DOHH2 (cell line): ENCODE data around the gene PALM.
"Not testable (repeated sequence)": the region's sequence is repeated elsewhere in the genome, so short reads cannot be mapped to it uniquely, and the experiment has no call there.

Source experiments
- H3F3A ChIP-seq: fragments of 200-600 bp; sonication (generic), shearing (Covaris generic); 2 replicates; pipeline ENCODE4 v1.6.0; 2016; ENCODE audit warnings: antibody characterized with exemption, mild to moderate bottlenecking; ENCODE audit not compliant: control insufficient read depth, insufficient read depth
- H3K27ac ChIP-seq: fragments of 200-600 bp; sonication (generic); 2 replicates; pipeline ENCODE4 v1.5.1; 2014; ENCODE audit warnings: low read depth, mild to moderate bottlenecking, low read length, moderate library complexity
- H3K27me3 ChIP-seq: fragments of 200-600 bp; sonication (generic); 2 replicates; pipeline ENCODE4 v1.6.1; 2014; ENCODE audit warnings: mild to moderate bottlenecking, low read length, mixed read lengths; ENCODE audit not compliant: control insufficient read depth
- H3K36me3 ChIP-seq: fragments of 200-600 bp; sonication (generic); 2 replicates; pipeline ENCODE4 v1.6.1; 2014; ENCODE audit warnings: mild to moderate bottlenecking, low read length, moderate library complexity, mixed read lengths; ENCODE audit not compliant: control insufficient read depth
- H3K4me1 ChIP-seq: fragments of 200-600 bp; sonication (generic); 2 replicates; pipeline ENCODE4 v1.6.1; 2014; ENCODE audit warnings: mild to moderate bottlenecking, low read length, mixed read lengths; ENCODE audit not compliant: control insufficient read depth
- H3K4me2 ChIP-seq: fragments of 200-600 bp; sonication (generic); 2 replicates; pipeline ENCODE4 v1.6.0; 2014; ENCODE audit warnings: mild to moderate bottlenecking, low read length, moderate library complexity
- H3K4me3 ChIP-seq: fragments of 200-600 bp; sonication (generic); 2 replicates; pipeline ENCODE4 v1.5.1; 2014; ENCODE audit warnings: mild to moderate bottlenecking, low read length, mixed read lengths
- H3K79me2 ChIP-seq: fragments of 200-600 bp; sonication (generic); 2 replicates; pipeline ENCODE4 v1.6.1; 2014; ENCODE audit warnings: mild to moderate bottlenecking, low read length, mixed read lengths; ENCODE audit not compliant: control insufficient read depth
- H3K9me2 ChIP-seq: fragments of 200-600 bp; sonication (generic); replicated peaks from 2 replicates; pipeline ENCODE4 v1.6.1; 2014; ENCODE audit warnings: mild to moderate bottlenecking, low read length, mixed read lengths; ENCODE audit not compliant: control insufficient read depth
- H3K9me3 ChIP-seq: fragments of 200-600 bp; sonication (generic); 2 replicates; pipeline ENCODE4 v1.6.1; 2014; ENCODE audit warnings: antibody characterized with exemption, low read length, mixed read lengths; ENCODE audit not compliant: control insufficient read depth, insufficient read depth
- H4K20me1 ChIP-seq: fragments of 200-600 bp; sonication (generic); 2 replicates; pipeline ENCODE4 v1.6.0; 2014; ENCODE audit warnings: low read depth, mild to moderate bottlenecking, antibody characterized with exemption, low read length, moderate library complexity; ENCODE audit not compliant: control insufficient read depth, insufficient read depth
- EZH2phosphoT487 ChIP-seq: fragments of 200-600 bp; sonication (generic); IDR thresholded peaks from 2 replicates; pipeline ENCODE4 v1.6.1; 2017; ENCODE audit warnings: borderline replicate concordance, mild to moderate bottlenecking, antibody characterized with exemption, low read length, moderate library complexity, mixed read lengths
- TF ChIP-seq, protein P1 (sequence below): fragments of 200-600 bp; sonication (generic); IDR thresholded peaks from one replicate; pipeline ENCODE4 v1.5.1; 2014; ENCODE audit warnings: antibody characterized with exemption, mild to moderate bottlenecking, low read depth, low read length; ENCODE audit not compliant: poor library complexity, severe bottlenecking

PALM gene

DNA sequence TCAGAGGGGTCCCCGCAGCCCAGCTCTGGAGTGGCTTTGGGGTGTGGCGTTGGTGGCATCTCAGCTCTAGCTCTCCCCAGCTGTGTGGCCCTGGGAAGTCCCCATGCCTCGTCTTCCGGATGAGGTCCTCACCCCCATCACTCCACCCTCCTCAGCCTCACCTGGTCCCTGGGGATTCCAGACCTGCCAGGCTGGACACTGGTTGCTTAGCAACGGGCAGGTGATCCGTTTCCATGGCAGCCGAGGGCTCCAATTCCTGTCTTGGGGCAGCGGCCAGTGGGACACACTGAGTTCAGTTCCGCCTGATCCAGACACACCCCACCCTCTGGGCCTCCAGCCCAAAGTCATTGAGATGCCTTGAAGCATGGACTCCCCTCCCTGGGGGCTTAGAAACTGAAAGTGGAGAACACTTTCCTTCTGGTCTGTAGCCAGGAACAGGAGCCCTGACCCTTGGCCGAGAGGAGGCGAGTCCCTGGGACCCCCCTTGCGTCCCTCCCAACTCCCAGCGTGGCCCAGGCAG, 34.5 kb downstream of the PALM start:
- H3F3A ChIP-seq = no peaks in the 10 kb centered on the region
- no peaks in the 10 kb centered on the region for H3K27me3 ChIP-seq
- no peaks in the 10 kb centered on the region; the same call in 1 of the 2 replicates for H3K4me1 ChIP-seq
- no peaks in the 10 kb centered on the region for H3K36me3 ChIP-seq
- no peak overlapping the region for H3K4me2 ChIP-seq
- no peaks in the 10 kb centered on the region for H4K20me1 ChIP-seq
- H3K4me3 ChIP-seq = no peak overlapping the region
- no peaks in the 10 kb centered on the region for H3K79me2 ChIP-seq
- H3K27ac ChIP-seq = no peak overlapping the region
- TF ChIP-seq, protein P1, sequence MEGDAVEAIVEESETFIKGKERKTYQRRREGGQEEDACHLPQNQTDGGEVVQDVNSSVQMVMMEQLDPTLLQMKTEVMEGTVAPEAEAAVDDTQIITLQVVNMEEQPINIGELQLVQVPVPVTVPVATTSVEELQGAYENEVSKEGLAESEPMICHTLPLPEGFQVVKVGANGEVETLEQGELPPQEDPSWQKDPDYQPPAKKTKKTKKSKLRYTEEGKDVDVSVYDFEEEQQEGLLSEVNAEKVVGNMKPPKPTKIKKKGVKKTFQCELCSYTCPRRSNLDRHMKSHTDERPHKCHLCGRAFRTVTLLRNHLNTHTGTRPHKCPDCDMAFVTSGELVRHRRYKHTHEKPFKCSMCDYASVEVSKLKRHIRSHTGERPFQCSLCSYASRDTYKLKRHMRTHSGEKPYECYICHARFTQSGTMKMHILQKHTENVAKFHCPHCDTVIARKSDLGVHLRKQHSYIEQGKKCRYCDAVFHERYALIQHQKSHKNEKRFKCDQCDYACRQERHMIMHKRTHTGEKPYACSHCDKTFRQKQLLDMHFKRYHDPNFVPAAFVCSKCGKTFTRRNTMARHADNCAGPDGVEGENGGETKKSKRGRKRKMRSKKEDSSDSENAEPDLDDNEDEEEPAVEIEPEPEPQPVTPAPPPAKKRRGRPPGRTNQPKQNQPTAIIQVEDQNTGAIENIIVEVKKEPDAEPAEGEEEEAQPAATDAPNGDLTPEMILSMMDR = no peak
- TF ChIP-seq EZH2phosphoT487 = no peak
- peaks cover 5% of the 10 kb centered on the region; the same call in 1 of the 2 replicates for H3K9me3 ChIP-seq
- H3K9me2 ChIP-seq = no peaks in the 10 kb centered on the region

DNA sequence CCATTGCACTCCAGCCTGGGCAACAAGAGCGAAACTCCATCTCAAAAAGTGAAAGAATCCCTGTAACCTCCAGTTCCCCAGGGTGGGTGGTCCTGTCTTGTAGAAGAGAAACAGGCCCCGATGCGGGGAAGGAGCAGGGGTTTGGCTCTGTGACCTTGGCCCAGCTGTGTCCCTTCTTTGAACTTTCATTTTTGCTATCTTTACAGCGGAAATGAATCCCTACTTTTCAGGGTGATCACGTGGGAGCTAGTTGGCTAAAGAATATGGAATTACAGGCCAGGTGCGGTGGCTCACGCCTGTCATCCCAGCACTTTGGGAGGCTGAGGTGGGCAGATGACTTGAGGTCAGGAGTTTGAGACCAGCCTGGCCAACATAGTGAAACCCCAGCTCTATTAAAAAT, 36.4 kb downstream of the PALM start:
- not testable (repeated sequence) for H3K9me3 ChIP-seq, H3F3A ChIP-seq, H3K79me2 ChIP-seq, H3K9me2 ChIP-seq, H4K20me1 ChIP-seq, H3K36me3 ChIP-seq, H3K4me3 ChIP-seq, H3K4me2 ChIP-seq, H3K27ac ChIP-seq, H3K27me3 ChIP-seq, H3K4me1 ChIP-seq

DNA sequence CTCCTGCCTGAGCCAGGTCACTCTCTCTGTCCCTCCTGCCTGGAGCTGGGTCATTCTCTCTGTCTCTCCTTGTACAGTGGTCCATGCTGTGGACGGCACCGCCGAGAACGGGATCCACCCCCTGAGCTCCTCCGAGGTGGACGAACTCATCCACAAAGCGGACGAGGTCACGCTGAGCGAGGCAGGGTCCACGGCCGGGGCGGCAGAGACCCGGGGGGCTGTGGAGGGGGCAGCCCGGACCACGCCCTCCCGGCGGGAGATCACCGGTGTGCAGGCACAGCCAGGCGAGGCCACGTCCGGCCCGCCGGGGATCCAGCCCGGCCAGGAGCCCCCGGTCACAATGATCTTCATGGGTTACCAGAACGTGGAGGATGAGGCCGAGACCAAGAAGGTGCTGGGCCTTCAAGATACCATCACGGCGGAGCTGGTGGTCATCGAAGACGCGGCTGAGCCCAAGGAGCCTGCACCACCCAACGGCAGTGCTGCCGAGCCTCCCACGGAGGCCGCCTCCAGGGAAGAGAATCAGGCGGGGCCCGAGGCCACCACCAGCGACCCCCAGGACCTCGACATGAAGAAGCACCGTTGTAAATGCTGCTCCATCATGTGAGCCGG, 37.6 kb downstream of the PALM start:
- no peaks in the 10 kb centered on the region for H3K9me2 ChIP-seq
- no peak overlapping the region for H3K4me3 ChIP-seq
- H4K20me1 ChIP-seq = no peaks in the 10 kb centered on the region
- H3K79me2 ChIP-seq = no peaks in the 10 kb centered on the region
- H3K27ac ChIP-seq = no peak overlapping the region
- no peaks in the 10 kb centered on the region for H3K27me3 ChIP-seq
- TF ChIP-seq, protein P1 = no peak
- TF ChIP-seq EZH2phosphoT487 = no peak
- no peaks in the 10 kb centered on the region; the same call in 1 of the 2 replicates for H3K4me1 ChIP-seq
- H3K9me3 ChIP-seq = peaks cover 5% of the 10 kb centered on the region; the same call in 1 of the 2 replicates
- H3K36me3 ChIP-seq = no peaks in the 10 kb centered on the region
- H3K4me2 ChIP-seq = no peak overlapping the region
- H3F3A ChIP-seq = no peaks in the 10 kb centered on the region

DNA sequence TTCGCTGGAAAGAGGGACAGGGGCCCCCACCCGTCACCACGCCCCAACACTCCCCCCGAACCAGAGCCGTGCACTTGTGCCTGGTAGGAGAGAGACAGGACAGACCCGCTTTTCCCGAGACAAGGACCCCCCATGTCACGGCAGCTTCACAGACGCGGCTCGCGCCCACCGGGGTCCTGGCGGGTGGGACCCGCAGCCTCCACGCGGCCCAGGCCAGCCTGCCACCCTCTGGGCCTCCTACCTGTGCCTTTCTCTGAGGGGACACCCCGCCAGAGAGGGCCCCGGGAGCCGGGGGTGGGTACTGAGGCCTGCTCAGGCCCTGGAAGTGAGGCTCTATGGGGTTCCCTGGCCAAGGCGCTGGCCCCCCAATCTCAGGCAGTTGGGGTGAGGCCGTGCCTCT, 38.2 kb downstream of the PALM start:
- no peaks in the 10 kb centered on the region for H3K9me2 ChIP-seq
- no peaks in the 10 kb centered on the region for H4K20me1 ChIP-seq
- no peak overlapping the region for H3K4me2 ChIP-seq
- H3K9me3 ChIP-seq = peaks cover 5% of the 10 kb centered on the region; the same call in 1 of the 2 replicates
- H3K4me1 ChIP-seq = no peaks in the 10 kb centered on the region; the same call in 1 of the 2 replicates
- no peaks in the 10 kb centered on the region for H3F3A ChIP-seq
- no peaks in the 10 kb centered on the region for H3K79me2 ChIP-seq
- H3K4me3 ChIP-seq = no peak overlapping the region
- H3K36me3 ChIP-seq = no peaks in the 10 kb centered on the region
- H3K27ac ChIP-seq = no peak overlapping the region
- no peaks in the 10 kb centered on the region for H3K27me3 ChIP-seq
- TF ChIP-seq EZH2phosphoT487 = no peak
- TF ChIP-seq, protein P1 = no peak
